GM06990 (cell line): Measurements from ENCODE around the gene STX7.

Experiments
- DNase-seq: peaks from one replicate; pipeline ENCODE4 v3.0.0-alpha.2; 2011; ENCODE audit not compliant: insufficient read length; ENCODE audit errors: extremely low read depth
- H3K27me3 ChIP-seq: replicated peaks from 2 replicates; pipeline ENCODE4 v1.6.0; 2011; ENCODE audit warnings: low read length; ENCODE audit not compliant: control insufficient read depth, insufficient read depth
- H3K36me3 ChIP-seq: 2 replicates; pipeline ENCODE4 v1.5.1; 2011; ENCODE audit warnings: low read length; ENCODE audit not compliant: control insufficient read depth, insufficient read depth
- H3K4me3 ChIP-seq: replicated peaks from 2 replicates; pipeline ENCODE4 v1.5.1; 2011; ENCODE audit warnings: low read depth, mild to moderate bottlenecking, control low read depth, low read length
- CTCF ChIP-seq: IDR thresholded peaks from 2 replicates; pipeline ENCODE4 v1.5.1; 2011; ENCODE audit warnings: low read length, control low read depth, mild to moderate bottlenecking, inconsistent platforms; ENCODE audit not compliant: insufficient read depth, poor library complexity, severe bottlenecking

Gene STX7

GRCh38 chr6:132458887-132459604 lies 53.9 kb downstream of the STX7 start:
- TF ChIP-seq CTCF: no peak
- Histone ChIP-seq H3K36me3 (peaks cover 14% of the 10 kb centered on the region), H3K27me3 (no peaks in the 10 kb centered on the region), H3K4me3 (no peak overlapping the region)
- DNase-seq: no peak

DNA sequence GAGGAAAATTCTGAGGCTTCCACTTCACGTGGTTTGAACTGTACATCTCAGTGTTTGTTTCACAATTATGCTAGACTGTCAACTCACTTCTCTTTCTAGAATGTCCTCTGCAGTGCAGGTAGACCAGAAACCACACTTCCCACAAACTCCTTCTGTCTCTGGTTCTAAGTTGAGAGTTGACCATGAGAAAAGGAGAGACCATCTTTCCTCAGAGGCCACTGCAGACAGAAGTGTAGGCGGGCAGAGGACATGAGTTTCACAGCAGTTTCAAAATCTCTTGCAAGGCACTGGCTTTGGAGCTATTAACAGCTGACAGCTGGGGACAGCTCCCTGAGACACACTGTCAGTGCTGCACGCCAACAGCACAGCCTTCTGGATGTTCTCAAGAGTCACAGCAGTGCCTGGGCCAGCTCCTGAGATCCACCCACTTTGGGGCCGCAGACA lies 56.2 kb downstream of the STX7 start:
- Histone ChIP-seq H3K36me3 (peaks cover 7% of the 10 kb centered on the region), H3K27me3 (no peaks in the 10 kb centered on the region), H3K4me3 (no peak overlapping the region)
- TF ChIP-seq CTCF: peak; percentile 62
- peak; percentile 61 for DNase-seq

GRCh38 chr6:132446855-132447241 lies 66.1 kb downstream of the STX7 start:
- no peak for DNase-seq
- no peak for TF ChIP-seq CTCF
- no peaks in the 10 kb centered on the region for H3K36me3 ChIP-seq
- H3K27me3 ChIP-seq: no peaks in the 10 kb centered on the region
- no peak overlapping the region for H3K4me3 ChIP-seq

GRCh38 chr6:132446141-132446854 lies 66.6 kb downstream of the STX7 start:
- H3K27me3 ChIP-seq: no peaks in the 10 kb centered on the region
- no peak for TF ChIP-seq CTCF
- H3K4me3 ChIP-seq: no peak overlapping the region
- H3K36me3 ChIP-seq: no peaks in the 10 kb centered on the region
- no peak for DNase-seq

DNA sequence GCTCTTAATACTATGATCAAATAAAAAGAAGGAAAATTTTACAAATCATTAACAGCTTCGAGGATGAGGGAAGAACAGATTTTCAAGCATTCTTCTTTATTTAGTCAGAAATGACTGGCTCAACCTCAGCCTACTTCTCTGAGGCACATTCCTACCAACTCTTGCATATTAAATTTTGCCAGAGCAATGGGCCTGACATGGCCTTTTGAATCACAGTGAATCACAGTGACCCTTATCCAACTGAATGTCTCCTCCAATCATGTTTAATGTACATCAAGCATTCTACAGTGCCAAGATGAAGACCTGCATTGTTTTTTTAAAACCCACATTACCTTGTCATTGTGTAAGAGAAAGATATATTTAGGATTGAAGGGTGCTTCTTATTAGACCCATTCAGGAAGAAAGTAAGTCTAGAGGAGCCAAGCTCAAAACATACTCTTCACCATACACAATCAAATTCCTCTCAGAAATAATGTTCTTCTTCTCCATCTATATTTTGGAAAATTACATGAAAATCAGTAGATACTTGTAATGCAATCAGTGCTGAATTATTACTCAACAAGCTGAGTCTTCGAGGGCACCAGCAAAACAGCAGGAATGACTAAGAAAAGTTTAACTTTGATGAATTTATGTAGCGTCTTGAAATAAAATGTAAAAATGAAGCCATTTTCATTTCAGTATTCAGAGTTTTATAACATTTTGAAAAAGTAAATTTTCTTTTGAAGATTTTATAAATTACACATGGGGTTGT lies 67.5 kb downstream of the STX7 start:
- TF ChIP-seq CTCF: no peak
- Histone ChIP-seq H3K36me3 (no peaks in the 10 kb centered on the region), H3K4me3 (no peak overlapping the region), H3K27me3 (no peaks in the 10 kb centered on the region)
- no peak for DNase-seq
